ENCODE measurements around the gene PPIL3.

PPIL3 gene

DNA sequence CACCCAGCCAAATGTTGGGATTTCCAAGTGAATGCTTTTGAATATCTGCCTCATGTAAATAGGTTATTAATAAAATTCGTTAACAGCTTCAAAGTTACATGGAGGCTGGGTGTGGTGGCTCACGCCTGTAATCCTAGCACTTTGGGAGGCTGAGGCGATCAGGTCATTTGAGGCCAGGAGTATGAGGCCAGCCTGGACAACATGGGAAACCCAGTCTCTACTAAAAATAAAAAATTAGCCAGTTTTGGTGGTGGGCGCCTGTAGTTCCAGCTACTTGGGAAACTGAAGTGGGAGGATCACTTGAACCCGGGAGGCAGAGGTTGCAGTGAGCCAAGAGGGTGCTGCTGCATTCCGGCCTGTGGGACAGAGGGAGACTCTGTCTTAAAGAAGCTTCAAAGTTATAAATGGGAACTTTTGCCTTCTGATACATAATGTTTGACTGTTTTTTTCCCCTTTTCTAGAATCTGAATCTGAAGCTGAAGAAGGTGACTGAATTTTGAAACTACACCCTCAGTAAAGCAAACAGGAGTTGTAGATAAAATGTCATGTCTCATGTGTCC, 67.1 kb downstream of the PPIL3 start:
- H3K79me2 ChIP-seq (ENCODE audit: low read length) = no peaks in the 10 kb centered on the region
- no peaks in the 10 kb centered on the region for H3K27me3 ChIP-seq (replicated peaks; ENCODE audit: insufficient read depth, low read length)
- H3K4me1 ChIP-seq (ENCODE audit: low read length) = no peaks in the 10 kb centered on the region
- peaks cover 14% of the 10 kb centered on the region for H3K36me3 ChIP-seq (replicated peaks; ENCODE audit: insufficient read depth, low read length)
- no peaks in the 10 kb centered on the region for H3K9me2 ChIP-seq (replicated peaks; ENCODE audit: insufficient read depth, low read length)
- H3F3A ChIP-seq (ENCODE audit: insufficient read depth, low read length) = no peaks in the 10 kb centered on the region
- H4K20me1 ChIP-seq (ENCODE audit: insufficient read depth, low read length) = no peaks in the 10 kb centered on the region
- H3K27ac ChIP-seq (ENCODE audit: low read length) = no peak overlapping the region
- TF ChIP-seq EZH2 (optimal IDR thresholded peaks at IDR 0.05; ENCODE audit: low read depth, low read length) = no peak
- no peak for TF ChIP-seq EZH2phosphoT487 (IDR thresholded peaks at IDR 0.05; ENCODE audit: low read length)
- TF ChIP-seq, protein P1, sequence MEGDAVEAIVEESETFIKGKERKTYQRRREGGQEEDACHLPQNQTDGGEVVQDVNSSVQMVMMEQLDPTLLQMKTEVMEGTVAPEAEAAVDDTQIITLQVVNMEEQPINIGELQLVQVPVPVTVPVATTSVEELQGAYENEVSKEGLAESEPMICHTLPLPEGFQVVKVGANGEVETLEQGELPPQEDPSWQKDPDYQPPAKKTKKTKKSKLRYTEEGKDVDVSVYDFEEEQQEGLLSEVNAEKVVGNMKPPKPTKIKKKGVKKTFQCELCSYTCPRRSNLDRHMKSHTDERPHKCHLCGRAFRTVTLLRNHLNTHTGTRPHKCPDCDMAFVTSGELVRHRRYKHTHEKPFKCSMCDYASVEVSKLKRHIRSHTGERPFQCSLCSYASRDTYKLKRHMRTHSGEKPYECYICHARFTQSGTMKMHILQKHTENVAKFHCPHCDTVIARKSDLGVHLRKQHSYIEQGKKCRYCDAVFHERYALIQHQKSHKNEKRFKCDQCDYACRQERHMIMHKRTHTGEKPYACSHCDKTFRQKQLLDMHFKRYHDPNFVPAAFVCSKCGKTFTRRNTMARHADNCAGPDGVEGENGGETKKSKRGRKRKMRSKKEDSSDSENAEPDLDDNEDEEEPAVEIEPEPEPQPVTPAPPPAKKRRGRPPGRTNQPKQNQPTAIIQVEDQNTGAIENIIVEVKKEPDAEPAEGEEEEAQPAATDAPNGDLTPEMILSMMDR (IDR thresholded peaks at IDR 0.05; ENCODE audit: low read length) = no peak
- no peak overlapping the region for H3K9ac ChIP-seq (ENCODE audit: low read length)
- DNase-seq = no peak
- no peak overlapping the region for H2AFZ ChIP-seq (ENCODE audit: low read length)
- H3K9me3 ChIP-seq (replicated peaks; ENCODE audit: insufficient read depth, low read length) = no peaks in the 10 kb centered on the region
- H3K4me3 ChIP-seq (ENCODE audit: low read length) = no peak overlapping the region
- no peak overlapping the region for H3K4me2 ChIP-seq (ENCODE audit: low read depth, low read length)
